Spinal cord (tissue), 10 donors: ENCODE measurements around the gene DGKI. TPM values are rescaled to one million over a fixed set of nuclear protein-coding genes. Genes with fewer than 3 reads are reported as not detected.

Experiments
- DNase-seq, 6 donors: peaks; one replicate each; pipeline versions ENCODE4 v3.0.0 to v3.0.0-alpha.2; 2013 to 2015; ENCODE audit warnings: low spot score in 6 of 6, low read depth in 4 of 6
- H3K27ac ChIP-seq: one replicate; pipeline ENCODE4 v1.5.1; 2013; ENCODE audit warnings: low read depth, low read length, control low read depth
- H3K27me3 ChIP-seq: one replicate; pipeline ENCODE4 v1.6.1; 2013; ENCODE audit warnings: low read length; ENCODE audit not compliant: control insufficient read depth, insufficient read depth
- H3K36me3 ChIP-seq: one replicate; pipeline ENCODE4 v1.6.1; 2013; ENCODE audit warnings: low read length; ENCODE audit not compliant: control insufficient read depth, insufficient read depth
- H3K4me1 ChIP-seq: one replicate; pipeline ENCODE4 v1.6.1; 2013; ENCODE audit warnings: low read length; ENCODE audit not compliant: control insufficient read depth, insufficient read depth
- H3K4me3 ChIP-seq: one replicate; pipeline ENCODE4 v1.5.1; 2013; ENCODE audit warnings: low read depth, low read length, control low read depth
- H3K9me3 ChIP-seq: one replicate; pipeline ENCODE4 v1.6.1; 2013; ENCODE audit warnings: low read length; ENCODE audit not compliant: control insufficient read depth, insufficient read depth
- WGBS: methylation state at CpG from one replicate; pipeline ENCODE4 v1.1.5; 2013; ENCODE audit warnings: missing lambda C conversion rate; ENCODE audit not compliant: insufficient coverage; 5-methylcytosine and 5-hydroxymethylcytosine counted together
- polyA plus RNA-seq, 2 donors: library from polyadenylated mRNA; unstranded; fragments of 120-200 nt; gene quantifications; one replicate each; pipeline ENCODE4 v1.2.1, GENCODE V29; 2013; ENCODE audit not compliant: insufficient read length in 2 of 2
- total RNA-seq, 2 donors: library from RNA; depleted of rRNA in 1 of 2; stranded (reverse); fragments of 120-200 nt in 1 of 2; fragments of >200 nt in 1 of 2; gene quantifications; one replicate each; pipeline versions ENCODE4 v1.2.3 to v1.2.4, GENCODE V29; 2013 to 2014
- donor health status: healthy.

Gene DGKI
- total and polyA plus RNA-seq, 4 donors: 12.4 to 75.0 (median 22.7) TPM

DNA sequence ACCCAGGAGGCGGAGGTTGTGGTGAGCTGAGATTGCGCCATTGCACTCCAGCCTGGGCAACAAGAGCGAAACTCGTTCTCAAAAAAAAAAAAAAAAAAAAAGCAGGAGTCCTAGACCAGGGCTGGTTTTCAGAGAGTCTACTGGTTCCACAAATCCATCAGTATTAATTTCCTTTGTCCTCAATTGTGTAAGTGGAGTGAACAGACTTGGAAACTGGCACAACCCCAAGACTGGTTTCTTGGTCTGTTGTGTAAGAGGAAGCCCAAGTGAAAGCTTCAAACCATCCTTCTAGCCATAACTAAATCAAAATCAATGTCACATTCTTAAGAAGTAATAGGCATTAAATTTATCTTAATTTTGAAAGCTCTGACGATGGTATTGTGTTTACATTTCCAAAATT, 213.6 kb downstream of the DGKI start:
- Histone ChIP-seq H3K9me3 (no peaks in the 10 kb centered on the region), H3K27ac (no peak overlapping the region), H3K4me1 (no peaks in the 10 kb centered on the region), H3K36me3 (no peaks in the 10 kb centered on the region), H3K27me3 (no peaks in the 10 kb centered on the region), H3K4me3 (no peak overlapping the region)
- WGBS: no CpG with 5 or more reads among the region's 5 CpGs
- DNase-seq: no peak

DNA sequence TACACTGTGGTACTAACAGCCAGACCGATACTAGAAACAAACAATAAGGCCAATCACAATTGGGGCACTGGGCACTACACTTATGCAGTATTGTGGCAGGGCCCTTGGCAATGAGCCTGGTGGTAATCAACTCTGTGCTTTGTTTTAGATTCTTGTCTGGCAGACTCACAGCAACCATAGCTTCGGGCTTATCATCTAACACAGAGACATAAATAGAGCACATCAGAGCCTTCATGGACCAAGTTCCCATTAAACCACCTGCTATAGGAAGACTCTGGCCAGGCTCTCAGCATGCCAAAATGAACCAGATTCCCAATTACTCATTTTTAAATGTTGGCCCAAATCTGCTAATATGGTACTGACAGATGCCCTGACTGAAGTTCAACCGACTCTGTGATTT, 218.6 kb downstream of the DGKI start:
- WGBS: 14% methylated on average over 1 of the region's 3 CpGs
- Histone ChIP-seq H3K4me3 (no peak overlapping the region), H3K36me3 (no peaks in the 10 kb centered on the region), H3K27me3 (no peaks in the 10 kb centered on the region), H3K27ac (no peak overlapping the region), H3K4me1 (no peaks in the 10 kb centered on the region), H3K9me3 (no peaks in the 10 kb centered on the region)
- peak in 3 of 6 donors; percentile 22 to 73 (median 58) for DNase-seq

DNA sequence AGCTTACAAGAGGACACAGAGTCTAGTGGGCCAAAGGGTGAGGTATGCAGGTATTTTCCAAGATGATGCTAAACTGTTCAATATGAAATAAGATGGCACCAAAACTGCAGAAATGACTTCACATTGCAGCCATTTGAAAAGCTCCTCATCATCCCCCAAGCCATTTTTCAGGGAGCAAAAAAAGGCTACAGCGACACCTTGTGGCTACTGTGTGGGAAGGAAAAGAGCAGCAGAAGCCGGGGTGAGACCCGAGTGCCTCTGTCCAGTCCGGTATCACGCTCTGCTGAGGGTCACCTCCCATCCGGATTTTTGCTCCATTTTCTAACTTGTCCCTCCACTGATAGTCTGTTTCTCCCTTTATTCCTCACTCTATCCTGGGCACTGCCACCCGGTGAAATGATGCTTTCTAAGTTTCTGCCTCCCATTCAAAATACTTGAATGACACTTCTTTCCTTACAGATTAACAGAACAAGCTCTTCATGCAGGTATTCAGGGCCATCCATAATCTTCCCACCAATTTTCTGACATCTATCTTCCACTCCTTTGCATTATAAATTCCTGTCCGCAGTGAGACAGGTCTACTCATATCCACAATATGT, 220.2 kb downstream of the DGKI start:
- DNase-seq: peak in 3 of 6 donors; percentile 23 to 69 (median 66)
- Histone ChIP-seq H3K27me3 (no peaks in the 10 kb centered on the region), H3K4me3 (no peak overlapping the region), H3K27ac (no peak overlapping the region), H3K36me3 (no peaks in the 10 kb centered on the region), H3K4me1 (no peaks in the 10 kb centered on the region), H3K9me3 (no peaks in the 10 kb centered on the region)
- 9% methylated on average over 7 of the region's 8 CpGs for WGBS

DNA sequence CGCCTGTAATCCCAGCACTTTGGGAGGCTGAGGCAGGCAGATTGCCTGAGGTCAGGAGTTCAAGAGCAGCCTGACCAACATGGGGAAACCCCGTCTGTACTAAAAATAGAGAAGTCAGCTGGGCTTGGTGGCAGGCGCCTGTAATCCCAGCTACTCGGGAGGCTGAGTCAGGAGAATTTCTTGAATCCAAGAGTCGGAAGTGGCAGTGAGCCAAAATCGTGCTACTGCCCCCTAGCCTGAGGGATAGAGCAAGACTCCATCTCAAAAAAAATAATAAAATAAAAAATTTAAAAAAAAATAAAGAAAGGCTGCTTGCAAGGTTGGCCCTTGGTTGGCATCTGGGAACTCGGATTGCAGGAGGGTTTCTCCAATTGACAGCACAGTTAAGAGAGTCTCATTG, 221.6 kb downstream of the DGKI start:
- no peak overlapping the region for H3K27ac ChIP-seq
- no peaks in the 10 kb centered on the region for H3K36me3 ChIP-seq
- WGBS: 98% methylated on average over 6 of the region's 7 CpGs
- H3K4me3 ChIP-seq: no peak overlapping the region
- H3K27me3 ChIP-seq: no peaks in the 10 kb centered on the region
- H3K4me1 ChIP-seq: no peaks in the 10 kb centered on the region
- no peaks in the 10 kb centered on the region for H3K9me3 ChIP-seq
- DNase-seq: no peak

DNA sequence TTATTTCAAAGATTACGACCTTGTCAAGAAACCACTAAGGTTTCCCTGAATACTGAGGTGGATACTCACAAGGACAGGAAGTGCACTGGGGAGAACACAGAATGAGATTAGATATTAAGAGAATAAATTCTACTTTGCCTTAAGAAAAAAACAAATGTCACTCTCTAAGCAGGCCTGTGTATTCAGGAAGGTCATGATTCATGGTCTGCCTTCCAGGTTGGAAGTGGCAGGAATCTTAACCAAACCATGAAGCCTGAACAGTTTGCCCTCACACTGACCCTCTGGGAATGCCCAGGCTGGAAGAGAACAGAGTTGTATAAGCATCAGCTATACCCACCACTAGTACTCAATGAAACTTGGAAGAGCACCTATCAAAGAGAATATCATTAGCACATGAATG, 227.6 kb downstream of the DGKI start:
- H3K27me3 ChIP-seq: no peaks in the 10 kb centered on the region
- H3K36me3 ChIP-seq: no peaks in the 10 kb centered on the region
- no peak for DNase-seq
- H3K4me1 ChIP-seq: no peaks in the 10 kb centered on the region
- H3K27ac ChIP-seq: no peak overlapping the region
- H3K9me3 ChIP-seq: no peaks in the 10 kb centered on the region
- H3K4me3 ChIP-seq: no peak overlapping the region
- WGBS: 80% methylated on average over 1 of the region's 1 CpG

DNA sequence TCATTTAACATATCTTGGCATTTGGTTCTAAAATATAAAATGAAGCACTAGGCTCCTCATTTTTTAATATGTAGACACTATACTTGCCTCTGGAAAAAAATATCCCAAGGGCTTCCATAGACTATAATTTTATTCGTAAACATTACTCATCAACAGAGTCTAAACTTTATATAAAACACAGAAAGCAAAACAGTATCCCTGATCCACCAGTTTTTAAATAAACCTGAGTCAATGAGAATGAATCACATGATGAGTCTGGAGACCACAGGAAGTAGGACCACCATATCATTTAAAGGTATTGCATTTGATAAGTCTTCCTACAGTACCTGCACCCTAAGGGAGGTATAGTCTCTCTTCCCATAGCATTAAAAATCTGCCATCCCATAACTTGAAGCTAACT, 228.0 kb downstream of the DGKI start:
- Histone ChIP-seq H3K27me3 (no peaks in the 10 kb centered on the region), H3K9me3 (no peaks in the 10 kb centered on the region), H3K36me3 (no peaks in the 10 kb centered on the region), H3K4me1 (no peaks in the 10 kb centered on the region), H3K27ac (no peak overlapping the region), H3K4me3 (no peak overlapping the region)
- WGBS: no CpG with 5 or more reads among the region's 1 CpG
- no peak for DNase-seq

DNA sequence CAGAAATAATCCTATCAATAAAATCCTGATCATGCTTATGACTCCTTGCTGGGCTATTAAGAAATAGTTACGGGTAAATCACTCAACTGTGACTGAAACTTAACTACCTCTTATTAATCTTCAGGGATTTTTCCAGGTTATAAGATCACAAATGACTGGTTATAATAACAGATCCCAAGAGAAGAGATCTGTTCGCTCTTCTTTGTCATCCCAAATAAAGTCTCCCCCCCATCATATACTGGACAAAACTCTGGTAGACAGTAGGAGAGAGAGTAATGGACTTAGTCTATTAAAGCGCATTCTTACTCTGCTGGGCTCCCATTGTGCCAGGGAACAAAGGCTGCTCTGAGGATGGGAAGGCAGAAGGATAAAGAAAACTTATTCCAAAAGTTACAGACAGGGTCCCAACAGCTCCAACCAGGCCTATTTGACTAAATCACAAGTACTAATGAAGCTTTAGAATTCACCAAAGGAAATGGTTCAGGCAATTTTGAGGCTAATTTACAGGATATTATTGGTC, 233.7 kb downstream of the DGKI start:
- no peaks in the 10 kb centered on the region for H3K4me1 ChIP-seq
- DNase-seq: peak in 1 of 6 donors; percentile 66
- no peaks in the 10 kb centered on the region for H3K27me3 ChIP-seq
- no CpG with 5 or more reads among the region's 3 CpGs for WGBS
- no peaks in the 10 kb centered on the region for H3K9me3 ChIP-seq
- H3K4me3 ChIP-seq: no peak overlapping the region
- no peak overlapping the region for H3K27ac ChIP-seq
- no peaks in the 10 kb centered on the region for H3K36me3 ChIP-seq

DNA sequence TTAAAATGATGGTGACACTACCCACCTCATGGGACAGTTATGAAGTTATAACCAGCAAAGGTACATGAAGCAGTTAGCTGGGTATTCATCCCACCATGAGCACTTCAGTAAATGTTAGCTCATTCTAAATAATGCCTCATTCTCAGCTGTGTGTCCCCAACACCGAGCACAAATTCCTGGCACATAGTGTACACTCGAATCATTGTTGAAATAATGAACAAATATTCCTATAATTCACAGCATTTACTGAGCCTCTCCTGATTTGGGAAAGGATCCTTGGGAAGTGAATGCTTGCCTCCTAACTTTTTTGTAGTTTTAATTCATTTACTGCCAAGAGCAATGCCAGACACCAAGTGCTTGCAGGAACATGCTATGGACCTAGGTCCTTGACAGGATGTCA, 235.2 kb downstream of the DGKI start:
- Histone ChIP-seq H3K27ac (no peak overlapping the region), H3K36me3 (no peaks in the 10 kb centered on the region), H3K27me3 (no peaks in the 10 kb centered on the region), H3K4me3 (no peak overlapping the region), H3K9me3 (no peaks in the 10 kb centered on the region), H3K4me1 (no peaks in the 10 kb centered on the region)
- DNase-seq: no peak
- no CpG with 5 or more reads among the region's 2 CpGs for WGBS

DNA sequence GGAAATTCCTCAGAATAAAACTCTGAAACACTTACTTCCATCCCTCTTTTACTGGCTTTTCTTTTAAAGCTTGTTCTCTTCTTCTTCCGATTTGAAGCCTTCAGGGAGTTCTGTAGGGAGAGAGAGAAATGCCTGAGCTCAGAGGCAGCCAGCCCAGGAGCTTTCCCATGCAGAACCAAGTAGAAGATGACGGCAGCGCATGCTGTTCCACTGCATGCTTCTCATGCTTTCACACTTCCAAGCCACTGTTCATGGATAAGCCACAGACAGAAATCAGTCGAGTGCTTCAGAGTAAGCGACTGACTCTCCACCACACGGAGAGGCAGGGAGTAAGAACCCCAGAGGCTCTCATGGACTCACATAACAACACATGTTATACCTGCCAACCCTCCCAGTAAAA, 237.3 kb downstream of the DGKI start:
- WGBS: 92% methylated on average over 5 of the region's 6 CpGs
- Histone ChIP-seq H3K4me3 (no peak overlapping the region), H3K36me3 (no peaks in the 10 kb centered on the region), H3K4me1 (no peaks in the 10 kb centered on the region), H3K27ac (no peak overlapping the region), H3K9me3 (no peaks in the 10 kb centered on the region), H3K27me3 (no peaks in the 10 kb centered on the region)
- DNase-seq: no peak

DNA sequence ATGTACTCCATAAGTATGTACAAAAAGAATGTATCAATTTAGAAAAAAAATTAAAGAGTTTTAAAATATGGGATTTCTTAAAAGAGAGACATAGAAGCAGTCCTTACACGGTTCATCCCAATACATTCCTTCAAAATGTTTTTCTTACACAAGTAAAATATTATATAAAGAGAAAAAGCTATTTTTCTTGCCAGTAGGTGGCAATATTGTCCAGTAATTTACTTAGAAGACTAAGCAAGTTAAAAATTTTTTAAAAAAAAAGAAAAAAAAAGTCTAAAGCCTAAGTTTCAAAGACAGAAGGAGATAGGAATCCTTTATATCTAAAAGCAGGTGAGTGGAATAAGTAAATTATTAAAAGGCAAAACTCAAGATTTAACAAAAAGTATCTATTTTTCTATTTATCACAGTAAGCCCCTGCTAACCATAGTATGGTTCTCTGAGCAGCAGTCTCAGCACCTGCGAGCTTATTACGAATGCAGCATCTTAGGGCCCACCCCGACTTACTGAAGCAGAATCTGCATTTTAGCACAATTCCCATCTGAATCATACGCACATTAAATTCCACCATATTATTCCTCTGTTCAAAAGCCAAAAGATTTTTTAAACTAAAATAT, 240.6 kb downstream of the DGKI start:
- H3K27me3 ChIP-seq: no peaks in the 10 kb centered on the region
- no peak overlapping the region for H3K4me3 ChIP-seq
- peak in 3 of 6 donors; percentile 54 to 92 (median 83) for DNase-seq
- H3K27ac ChIP-seq: no peak overlapping the region
- WGBS: 79% methylated on average over 4 of the region's 5 CpGs
- no peaks in the 10 kb centered on the region for H3K9me3 ChIP-seq
- H3K36me3 ChIP-seq: no peaks in the 10 kb centered on the region
- no peaks in the 10 kb centered on the region for H3K4me1 ChIP-seq
